ENCODE measurements around the gene FAM20B.
A peak's percentile ranks its signal among the peaks of the same experiment; 100 is the strongest.
"Not testable (repeated sequence)": the region's sequence is repeated elsewhere in the genome, so short reads cannot be mapped to it uniquely, and the experiment has no call there.

Gene FAM20B

GRCh38 chr1:179023946-179024650, 1.6 kb upstream of the FAM20B start:
- DNase-seq: no peak

GRCh38 chr1:179025975-179026812, 500 bp downstream of the FAM20B start:
- peak; percentile 89 for DNase-seq

DNA sequence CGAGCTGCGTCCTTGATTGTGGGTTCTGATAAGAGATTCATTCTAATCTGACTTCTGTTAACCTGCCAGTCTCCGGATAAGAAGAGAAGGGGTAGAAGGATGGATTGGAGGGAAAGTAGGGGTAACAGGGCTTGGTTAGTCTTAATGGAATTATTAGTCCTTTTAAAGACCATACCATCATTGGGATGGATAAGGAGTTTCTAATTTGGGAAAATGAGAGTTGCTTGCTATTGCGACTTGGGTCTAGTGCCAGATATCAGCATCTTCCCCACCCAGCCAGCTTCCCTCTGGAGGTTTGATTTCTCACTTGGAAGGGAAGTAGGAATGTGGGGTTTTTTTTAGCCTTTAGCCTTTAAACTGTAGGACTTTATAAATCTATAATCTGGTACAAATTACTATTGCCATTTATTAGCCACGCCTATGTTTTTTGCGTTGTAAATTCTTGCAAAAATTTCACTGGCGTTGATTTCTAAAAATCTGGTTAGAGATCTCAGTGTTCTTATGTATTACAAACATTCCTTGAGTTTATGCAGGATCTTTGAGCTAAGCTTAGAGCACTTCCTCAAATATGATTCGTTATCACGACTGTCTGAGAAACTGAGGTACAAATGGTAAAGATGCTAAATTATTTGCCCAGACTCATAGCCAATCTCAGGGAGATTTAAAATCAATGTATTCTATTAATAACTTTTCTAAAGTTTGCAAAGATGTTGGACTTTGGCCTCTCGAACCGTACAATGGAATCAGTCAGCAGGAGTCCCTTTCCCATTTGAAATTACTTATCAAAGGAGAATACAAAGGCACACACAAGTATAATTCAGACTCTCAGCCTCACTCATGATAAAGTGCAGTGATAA, 1.3 kb downstream of the FAM20B start:
- DNase-seq: no peak

- DNase-seq: no peak
These were observed 3.6 kb downstream of the FAM20B start for GRCh38 chr1:179029321-179029759.

DNA sequence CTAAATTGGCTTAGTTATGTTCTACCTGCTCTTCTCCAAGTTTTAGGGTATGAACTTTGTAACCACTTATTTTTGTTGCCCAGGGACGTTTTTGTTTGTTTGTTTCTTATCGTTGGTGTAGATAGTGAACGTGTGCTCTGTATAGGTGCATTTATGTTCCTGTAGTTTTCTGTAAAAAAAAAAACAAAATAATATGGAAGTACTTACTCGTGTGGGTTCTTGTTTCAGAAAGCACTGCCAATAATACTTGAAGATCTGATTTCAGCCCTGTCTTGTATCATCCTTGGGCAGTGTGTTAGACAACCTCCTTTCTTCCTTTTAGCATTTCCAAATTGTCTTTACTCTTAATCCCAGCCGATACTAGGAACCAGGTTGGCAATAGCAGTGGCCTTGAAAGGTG, 4.4 kb downstream of the FAM20B start:
- no peak for DNase-seq

- DNase-seq: no peak
These were observed 5.0 kb downstream of the FAM20B start for GRCh38 chr1:179030683-179031082.

DNA sequence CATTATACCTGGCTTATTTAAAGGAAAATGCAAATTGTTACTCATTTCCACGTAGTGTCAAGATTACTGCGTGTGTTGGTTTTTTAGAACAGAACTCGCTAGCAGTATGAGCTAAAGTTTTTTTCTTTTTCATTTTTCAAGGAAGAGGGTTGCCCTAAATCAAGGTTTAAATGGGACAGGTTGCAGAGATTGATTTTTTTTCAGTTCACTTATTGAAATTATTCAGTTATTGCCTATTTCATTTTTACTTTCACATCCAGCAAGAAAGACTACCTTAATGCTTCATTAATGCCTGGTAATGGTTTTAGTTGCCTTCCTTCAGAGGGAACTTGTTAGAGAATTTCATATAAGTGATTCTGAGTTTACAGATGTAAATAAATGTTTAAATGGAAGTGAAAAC, 5.6 kb downstream of the FAM20B start:
- DNase-seq: no peak

DNA sequence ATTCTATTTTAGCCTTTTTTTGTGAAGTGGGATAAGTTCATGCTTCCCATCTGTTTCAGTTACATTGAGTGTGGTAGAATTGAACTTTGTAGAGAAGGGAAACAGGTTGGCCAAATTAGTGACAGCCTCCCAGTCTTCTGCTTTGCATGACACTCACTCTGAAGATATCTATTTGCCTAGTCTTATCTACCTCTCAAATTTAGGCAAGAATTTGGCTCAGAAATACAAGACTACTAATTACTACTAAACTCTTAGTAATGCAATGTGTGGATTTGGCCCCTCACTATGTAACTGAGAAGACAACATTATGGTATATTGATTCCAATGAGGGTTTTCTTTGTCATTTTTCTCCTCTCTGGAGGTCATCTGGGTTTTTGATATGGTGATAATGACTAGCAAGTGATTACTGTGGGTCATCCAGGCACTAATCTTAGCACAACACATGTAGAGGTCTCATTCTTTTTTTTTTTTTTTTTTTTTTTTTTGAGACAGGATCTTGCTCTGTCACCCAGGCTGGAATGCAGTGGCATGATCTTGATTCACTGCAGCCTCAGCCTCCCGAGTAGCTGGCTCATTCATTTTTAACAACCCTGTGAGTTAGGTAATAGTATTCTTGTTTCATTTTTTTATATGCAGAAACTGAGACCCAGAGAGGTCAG, 6.3 kb downstream of the FAM20B start:
- DNase-seq: no peak

DNA sequence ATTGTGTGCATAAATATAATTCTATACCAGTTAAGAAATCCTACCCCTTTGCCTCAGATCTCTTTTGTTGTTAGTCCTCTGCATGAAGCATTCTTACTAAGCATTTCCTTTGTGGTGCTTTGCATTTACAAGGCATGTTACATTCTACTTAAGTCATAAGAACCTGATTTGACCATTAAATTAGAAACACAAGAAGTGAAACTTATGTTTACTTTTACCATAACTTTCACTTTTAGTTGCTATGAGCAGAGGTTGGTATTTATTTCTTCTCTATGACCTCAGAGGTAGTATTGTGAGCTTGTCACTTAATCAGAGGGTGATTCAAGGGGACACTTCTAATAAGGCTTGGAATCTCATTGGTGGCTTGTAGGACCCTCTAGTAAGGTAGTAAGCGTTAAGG, 9.0 kb downstream of the FAM20B start:
- no peak for DNase-seq

- no peak for DNase-seq
These were observed 11.3 kb downstream of the FAM20B start for GRCh38 chr1:179036844-179037465.

GRCh38 chr1:179038528-179039281, 13.0 kb downstream of the FAM20B start:
- DNase-seq: no peak

- DNase-seq: not testable (repeated sequence)
These were observed 13.9 kb downstream of the FAM20B start for GRCh38 chr1:179039502-179040174.

DNA sequence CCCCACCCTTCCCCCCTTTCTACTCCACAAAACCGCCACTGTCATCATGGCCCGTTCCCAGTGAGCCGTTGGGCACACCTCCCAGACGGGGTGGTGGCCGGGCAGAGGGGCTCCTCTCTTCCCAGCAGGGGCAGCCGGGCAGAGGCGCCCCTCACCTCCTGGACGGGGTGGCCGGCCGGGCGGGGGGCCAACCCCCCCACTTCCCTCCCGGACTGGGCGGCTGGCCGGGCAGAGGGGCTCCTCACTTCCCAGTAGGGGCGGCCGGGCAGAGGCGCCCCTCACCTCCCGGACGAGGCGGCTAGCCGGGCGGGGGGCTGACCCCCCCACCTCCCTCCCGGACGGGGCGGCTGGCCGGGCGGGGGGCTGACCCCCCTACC, 14.5 kb downstream of the FAM20B start:
- DNase-seq: not testable (repeated sequence)

- no peak for DNase-seq
These were observed 16.4 kb downstream of the FAM20B start for GRCh38 chr1:179042087-179042486.

DNA sequence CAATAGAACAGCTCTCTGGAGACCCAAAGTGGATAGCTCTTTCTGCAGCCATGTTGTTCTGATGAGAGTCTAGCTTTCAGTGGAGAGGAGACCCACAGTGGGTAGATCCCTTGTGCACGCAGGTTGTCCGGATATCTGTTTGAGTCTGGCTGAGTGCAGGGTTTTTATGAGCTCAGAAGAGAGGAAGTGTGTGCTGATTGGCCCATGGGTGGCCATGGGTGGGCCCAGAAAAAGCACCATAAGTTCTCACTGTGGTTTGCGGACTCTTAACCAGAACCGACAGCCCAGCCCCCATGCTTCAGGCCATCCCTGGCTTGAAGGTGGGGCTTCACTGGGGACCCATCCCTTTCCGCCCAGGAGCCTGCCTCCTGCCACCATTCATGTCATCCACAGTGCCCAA, 17.0 kb downstream of the FAM20B start:
- DNase-seq: no peak

GRCh38 chr1:179043266-179043665, 17.6 kb downstream of the FAM20B start:
- DNase-seq: no peak

- DNase-seq: no peak
These were observed 18.2 kb downstream of the FAM20B start for GRCh38 chr1:179043907-179044306.

DNA sequence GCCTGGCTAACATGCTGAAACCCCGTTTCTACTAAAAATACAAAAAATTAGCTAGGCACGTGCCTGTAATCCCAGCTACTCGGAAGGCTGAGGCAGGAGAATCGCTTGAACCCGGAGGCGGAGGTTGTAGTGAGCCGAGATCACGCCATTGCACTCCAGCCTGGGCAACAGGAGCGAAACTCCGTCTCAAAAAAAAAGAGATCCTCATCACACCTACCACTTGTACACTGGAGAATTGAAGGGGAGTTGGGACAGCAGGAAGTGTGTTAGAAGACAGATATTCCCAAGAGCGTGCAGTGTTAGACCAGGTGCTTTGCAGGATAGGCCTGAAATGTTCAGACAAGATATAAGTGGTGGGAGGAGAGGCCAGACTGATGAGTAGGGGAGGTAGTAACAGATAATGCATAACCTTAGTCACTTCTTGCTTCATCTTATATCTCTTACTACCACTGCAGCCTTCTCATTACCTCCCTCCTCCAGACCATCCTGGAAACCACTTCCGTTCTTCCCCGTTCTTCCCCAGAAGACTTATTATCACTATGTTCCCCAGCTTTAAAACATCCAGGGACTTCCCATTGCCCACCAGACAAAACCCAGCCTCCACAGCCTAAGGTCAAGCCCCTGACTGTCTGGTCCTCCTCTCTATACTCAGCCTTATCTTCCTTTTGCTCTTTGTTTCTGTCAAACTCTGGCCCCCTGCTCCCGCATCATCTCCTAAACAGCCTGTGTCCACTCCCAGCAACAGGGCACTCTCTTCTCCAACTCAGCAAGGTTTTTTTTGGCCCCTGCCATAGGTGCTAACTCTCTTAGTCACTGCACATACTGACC, 21.3 kb downstream of the FAM20B start:
- DNase-seq: no peak

DNA sequence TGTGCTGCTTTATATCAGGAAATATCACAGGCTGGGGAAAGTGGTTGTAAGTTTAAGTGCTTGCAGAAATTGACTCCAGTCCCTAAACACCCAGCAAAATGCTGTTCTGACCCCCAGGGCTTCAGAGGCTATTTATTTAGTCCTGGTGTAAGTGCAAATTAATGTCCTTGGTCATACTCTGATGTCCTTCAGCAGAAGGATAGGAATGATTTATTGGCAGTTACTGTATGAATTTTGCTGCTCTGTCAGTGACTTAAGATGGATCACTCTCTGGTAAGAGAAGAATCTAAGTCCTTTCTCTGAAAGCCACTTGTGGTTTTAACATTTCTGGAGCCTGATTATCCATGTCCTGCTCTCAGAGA, 21.9 kb downstream of the FAM20B start:
- no peak for DNase-seq

Data from NCI-H774 (cell line).